OCI-LY3 (cell line): ENCODE measurements around the gene BBS7.

Experiments used
- H2AFZ ChIP-seq: fragments of 200-600, 300-600 bp; shearing (Covaris generic); 2 replicates; pipeline ENCODE4 v1.6.0; 2014; ENCODE audit warnings: antibody characterized with exemption, low read depth, low read length
- H3K27ac ChIP-seq: fragments of 200-600, 300-600 bp; sonication (generic); 2 replicates; pipeline ENCODE4 v1.5.1; 2014; ENCODE audit warnings: mild to moderate bottlenecking, low read length, moderate library complexity, mixed read lengths
- H3K27me3 ChIP-seq: fragments of 200-600, 300-600 bp; sonication (generic); 2 replicates; pipeline ENCODE4 v1.6.1; 2014; ENCODE audit warnings: low read depth, low read length, mixed read lengths
- H3K36me3 ChIP-seq: fragments of 200-600, 300-600 bp; sonication (generic); replicated peaks from 2 replicates; pipeline ENCODE3; 2014; ENCODE audit warnings: low read depth, low read length, mixed read lengths
- H3K4me1 ChIP-seq: fragments of 300-600, 200-600 bp; sonication (generic); 2 replicates; pipeline ENCODE4 v1.6.1; 2014; ENCODE audit warnings: low read length, mixed read lengths
- H3K4me2 ChIP-seq: fragments of 200-600, 300-600 bp; sonication (generic); 2 replicates; pipeline ENCODE4 v1.6.1; 2014; ENCODE audit warnings: low read length, mixed read lengths
- H3K4me3 ChIP-seq: fragments of 300-600, 200-600 bp; sonication (generic); 2 replicates; pipeline ENCODE4 v1.5.1; 2014; ENCODE audit warnings: antibody characterized with exemption, mild to moderate bottlenecking, low read length, moderate library complexity
- H3K79me2 ChIP-seq: fragments of 300-600, 200-600 bp; shearing (Covaris generic); 2 replicates; pipeline ENCODE4 v1.6.1; 2014; ENCODE audit warnings: mild to moderate bottlenecking, low read length, mixed read lengths
- H3K9ac ChIP-seq: fragments of 300-600, 200-600 bp; shearing (Covaris generic); 2 replicates; pipeline ENCODE4 v1.6.0; 2014; ENCODE audit warnings: mild to moderate bottlenecking, low read length, moderate library complexity
- H3K9me3 ChIP-seq: fragments of 200-600, 300-600 bp; shearing (Covaris generic); 2 replicates; pipeline ENCODE4 v1.6.1; 2014; ENCODE audit warnings: low read length, mixed read lengths; ENCODE audit not compliant: insufficient read depth
- H4K20me1 ChIP-seq: fragments of 200-600, 300-600 bp; sonication (generic); 2 replicates; pipeline ENCODE4 v1.6.1; 2016; ENCODE audit warnings: low read length, mixed read lengths; ENCODE audit not compliant: insufficient read depth
- EZH2phosphoT487 ChIP-seq: fragments of 200-600 bp; shearing (Covaris generic); IDR thresholded peaks from 2 replicates; pipeline ENCODE4 v1.6.1; 2018; ENCODE audit warnings: antibody characterized with exemption, mixed run types, low read depth
- TF ChIP-seq, protein P1 (sequence below): fragments of 200-600, 300-600 bp; sonication (generic); IDR thresholded peaks from 2 replicates; pipeline ENCODE4 v1.5.1; 2014; ENCODE audit warnings: antibody characterized with exemption, low read length, low read depth

BBS7 gene

DNA sequence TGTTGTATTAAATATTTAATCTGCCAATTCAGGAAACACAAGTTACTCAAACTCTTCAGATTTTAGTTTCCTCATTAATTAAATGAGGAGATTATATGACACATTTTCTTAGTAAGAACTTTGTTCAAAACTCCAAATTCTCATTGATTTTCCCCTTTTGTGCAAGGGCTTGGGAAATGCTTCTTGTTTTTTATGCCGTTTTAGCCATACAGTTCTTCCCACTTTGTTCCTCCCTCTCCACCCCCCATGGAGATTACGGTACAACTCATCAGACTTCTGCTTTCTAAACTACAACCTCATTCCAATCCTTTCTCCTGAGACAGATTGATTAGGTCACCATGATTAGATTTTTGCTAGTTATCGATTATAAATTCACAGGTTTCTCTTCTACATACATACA lies 10.9 kb upstream of the BBS7 start:
- no peak overlapping the region for H3K4me2 ChIP-seq

DNA sequence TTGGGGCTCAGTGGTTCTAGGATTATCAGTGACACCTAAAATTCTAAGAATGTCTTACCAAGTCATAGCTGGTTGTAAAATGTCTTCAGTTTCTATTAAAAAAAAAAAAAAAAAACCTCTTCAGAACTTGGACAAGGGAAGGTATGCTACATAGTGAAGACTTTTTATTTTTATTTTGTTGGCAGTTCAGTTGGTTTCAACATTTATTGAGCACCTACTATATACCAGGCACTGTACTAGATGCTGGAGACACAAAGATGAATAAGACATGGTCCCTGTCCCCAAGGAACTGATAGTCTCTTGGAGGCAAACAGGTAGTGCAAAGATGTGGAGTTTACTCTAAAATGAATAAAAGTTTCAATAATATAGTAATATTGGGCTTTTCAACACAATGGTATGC lies 8.9 kb upstream of the BBS7 start:
- Histone ChIP-seq H3K4me2 (no peak overlapping the region), H3K27ac (no peak overlapping the region), H4K20me1 (no peaks in the 10 kb centered on the region), H3K27me3 (no peaks in the 10 kb centered on the region), H2AFZ (no peak overlapping the region), H3K9me3 (no peaks in the 10 kb centered on the region), H3K36me3 (no peaks in the 10 kb centered on the region), H3K9ac (no peak overlapping the region), H3K79me2 (no peaks in the 10 kb centered on the region), H3K4me3 (no peak overlapping the region), H3K4me1 (0 out of 2 replicates have a peak, but pooled peaks cover 3% of the 10 kb centered on the region)
- TF ChIP-seq, protein P1, sequence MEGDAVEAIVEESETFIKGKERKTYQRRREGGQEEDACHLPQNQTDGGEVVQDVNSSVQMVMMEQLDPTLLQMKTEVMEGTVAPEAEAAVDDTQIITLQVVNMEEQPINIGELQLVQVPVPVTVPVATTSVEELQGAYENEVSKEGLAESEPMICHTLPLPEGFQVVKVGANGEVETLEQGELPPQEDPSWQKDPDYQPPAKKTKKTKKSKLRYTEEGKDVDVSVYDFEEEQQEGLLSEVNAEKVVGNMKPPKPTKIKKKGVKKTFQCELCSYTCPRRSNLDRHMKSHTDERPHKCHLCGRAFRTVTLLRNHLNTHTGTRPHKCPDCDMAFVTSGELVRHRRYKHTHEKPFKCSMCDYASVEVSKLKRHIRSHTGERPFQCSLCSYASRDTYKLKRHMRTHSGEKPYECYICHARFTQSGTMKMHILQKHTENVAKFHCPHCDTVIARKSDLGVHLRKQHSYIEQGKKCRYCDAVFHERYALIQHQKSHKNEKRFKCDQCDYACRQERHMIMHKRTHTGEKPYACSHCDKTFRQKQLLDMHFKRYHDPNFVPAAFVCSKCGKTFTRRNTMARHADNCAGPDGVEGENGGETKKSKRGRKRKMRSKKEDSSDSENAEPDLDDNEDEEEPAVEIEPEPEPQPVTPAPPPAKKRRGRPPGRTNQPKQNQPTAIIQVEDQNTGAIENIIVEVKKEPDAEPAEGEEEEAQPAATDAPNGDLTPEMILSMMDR = no peak
- TF ChIP-seq EZH2phosphoT487 = no peak

More for the DNA sequence above, 10.9 kb upstream of the BBS7 start:
- Histone ChIP-seq H3K36me3 (no peaks in the 10 kb centered on the region), H3K27ac (no peak overlapping the region), H4K20me1 (no peaks in the 10 kb centered on the region), H3K4me3 (no peak overlapping the region), H3K79me2 (no peaks in the 10 kb centered on the region), H2AFZ (0 out of 2 replicates have a peak overlapping the region, but pooled peaks have one; percentile 11), H3K4me1 (0 out of 2 replicates have a peak, but pooled peaks cover 3% of the 10 kb centered on the region), H3K9me3 (no peaks in the 10 kb centered on the region), H3K27me3 (no peaks in the 10 kb centered on the region), H3K9ac (no peak overlapping the region)
- TF ChIP-seq, protein P1 = no peak
- TF ChIP-seq EZH2phosphoT487 = no peak

DNA sequence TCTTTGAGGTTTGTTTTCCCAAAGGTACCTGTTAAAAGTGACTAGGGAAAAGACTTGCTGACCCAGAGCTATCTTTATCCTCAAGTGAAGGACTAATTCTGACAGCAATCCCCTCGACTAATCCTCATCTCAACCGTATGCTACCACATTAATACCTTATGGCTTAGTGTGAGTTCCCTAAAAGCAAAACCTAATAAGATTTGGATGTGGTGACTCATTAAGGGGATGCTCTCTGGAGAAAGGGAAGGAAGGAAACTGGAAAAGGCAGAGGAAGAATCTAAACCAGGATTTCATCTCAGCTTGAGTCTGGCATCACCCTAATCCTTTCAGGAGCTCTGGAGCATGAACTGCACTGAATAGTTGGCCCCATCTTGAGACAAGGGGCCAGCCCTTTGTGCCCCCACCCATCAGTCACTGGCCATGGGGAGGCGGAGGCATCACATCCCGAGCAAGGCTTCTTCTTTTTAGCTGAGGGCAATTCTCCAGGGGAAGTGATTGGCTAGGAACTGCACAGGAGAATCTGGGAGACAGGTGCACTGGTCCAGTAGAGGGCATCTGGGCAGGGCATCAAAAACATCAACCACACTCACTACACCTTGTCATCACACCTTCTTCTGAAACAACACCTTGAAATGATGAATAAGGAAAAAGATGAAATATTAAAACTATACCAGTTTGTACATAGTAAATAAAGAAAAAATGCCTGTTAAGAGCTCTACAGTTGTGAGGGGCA lies 6.9 kb upstream of the BBS7 start:
- H3K9ac ChIP-seq = no peak overlapping the region
- no peak overlapping the region for H3K27ac ChIP-seq
- H3K9me3 ChIP-seq = no peaks in the 10 kb centered on the region
- H3K36me3 ChIP-seq = no peaks in the 10 kb centered on the region
- no peak overlapping the region for H3K4me2 ChIP-seq
- H4K20me1 ChIP-seq = no peaks in the 10 kb centered on the region
- no peak overlapping the region for H3K4me3 ChIP-seq
- H3K79me2 ChIP-seq = no peaks in the 10 kb centered on the region
- H3K27me3 ChIP-seq = no peaks in the 10 kb centered on the region
- TF ChIP-seq EZH2phosphoT487 = no peak
- TF ChIP-seq, protein P1 = no peak
- no peak overlapping the region for H2AFZ ChIP-seq
- 0 out of 2 replicates have a peak, but pooled peaks cover 3% of the 10 kb centered on the region for H3K4me1 ChIP-seq

DNA sequence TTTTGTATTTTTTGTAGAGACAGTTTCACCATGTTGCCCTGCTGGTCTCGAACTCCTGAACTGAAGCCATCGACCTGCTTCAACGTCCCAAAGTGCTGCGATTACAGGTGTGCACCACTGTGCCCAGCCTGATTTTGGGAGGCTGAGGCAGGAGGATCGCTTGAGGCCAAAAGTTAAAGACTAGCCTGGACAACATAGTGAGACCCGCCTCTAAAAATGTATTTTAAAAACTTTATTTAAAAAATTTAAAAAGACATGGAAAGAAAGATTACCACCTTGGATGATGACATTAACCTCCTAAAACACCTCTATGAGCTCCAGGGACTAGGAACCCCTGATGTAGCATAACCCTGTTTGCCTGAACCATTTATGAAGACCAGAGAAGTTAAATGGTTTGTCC lies 5.8 kb upstream of the BBS7 start:
- Histone ChIP-seq H4K20me1 (no peaks in the 10 kb centered on the region), H3K36me3 (no peaks in the 10 kb centered on the region), H3K79me2 (no peaks in the 10 kb centered on the region), H2AFZ (no peak overlapping the region), H3K4me1 (0 out of 2 replicates have a peak, but pooled peaks cover under 1% of the 10 kb centered on the region), H3K27me3 (no peaks in the 10 kb centered on the region), H3K9ac (no peak overlapping the region), H3K4me3 (no peak overlapping the region), H3K4me2 (no peak overlapping the region), H3K27ac (no peak overlapping the region), H3K9me3 (no peaks in the 10 kb centered on the region)
- TF ChIP-seq EZH2phosphoT487 = no peak
- TF ChIP-seq, protein P1 = no peak
